ENCODE results near the gene SLC7A6OS.

The SLC7A6OS gene

DNA sequence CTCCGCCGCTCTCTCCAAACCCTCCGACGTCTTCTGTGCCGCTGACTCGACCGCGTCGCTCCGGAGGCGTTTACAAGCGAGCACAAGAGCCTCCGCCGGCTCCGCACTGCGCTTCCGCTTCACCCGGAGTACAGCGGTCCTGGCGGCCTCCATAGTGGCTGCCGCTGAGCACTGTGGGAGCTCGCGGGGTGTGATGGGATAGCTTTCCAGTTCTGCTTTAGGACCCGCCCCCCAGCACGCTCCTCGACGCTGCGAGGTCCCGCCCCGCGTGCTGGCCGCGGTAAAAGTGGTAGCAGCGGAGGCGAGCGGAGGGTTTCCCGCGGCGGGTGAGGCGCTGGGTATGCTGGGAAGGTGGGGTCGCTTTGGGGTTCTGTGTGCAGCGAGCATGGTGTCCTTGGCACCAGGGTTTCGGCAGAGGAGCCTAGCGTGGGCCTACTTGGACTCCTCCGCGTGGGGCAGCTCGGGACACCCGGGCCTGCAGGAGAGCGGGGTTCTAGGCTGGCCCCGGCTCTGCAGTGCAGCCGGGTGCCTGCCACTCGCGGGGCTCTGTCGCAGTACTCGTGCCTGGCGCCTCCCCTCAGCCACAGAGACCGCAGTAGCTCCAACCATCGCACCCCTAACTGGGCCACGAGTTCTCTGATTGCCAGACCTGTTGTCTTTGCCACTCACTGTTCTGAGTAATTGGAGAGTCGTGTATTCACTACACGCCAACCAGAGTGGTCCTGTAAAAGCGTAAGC lies at the start of gene SLC7A6OS, which contains the start of gene PRMT7:
Gene SLC7A6OS (minus strand): TSS at position 173 of the 738 bp plus-strand sequence. CDS start 20 bp downstream, at position 153.
Gene PRMT7 (plus strand): TSS at position 246 of the 738 bp plus-strand sequence. CDS start 4,961 bp downstream, outside the sequence.
- DNase-seq (ENCODE audit: insufficient read length, low spot score) (peak; percentile 95), FAIRE-seq (peak; percentile 90)

DNA sequence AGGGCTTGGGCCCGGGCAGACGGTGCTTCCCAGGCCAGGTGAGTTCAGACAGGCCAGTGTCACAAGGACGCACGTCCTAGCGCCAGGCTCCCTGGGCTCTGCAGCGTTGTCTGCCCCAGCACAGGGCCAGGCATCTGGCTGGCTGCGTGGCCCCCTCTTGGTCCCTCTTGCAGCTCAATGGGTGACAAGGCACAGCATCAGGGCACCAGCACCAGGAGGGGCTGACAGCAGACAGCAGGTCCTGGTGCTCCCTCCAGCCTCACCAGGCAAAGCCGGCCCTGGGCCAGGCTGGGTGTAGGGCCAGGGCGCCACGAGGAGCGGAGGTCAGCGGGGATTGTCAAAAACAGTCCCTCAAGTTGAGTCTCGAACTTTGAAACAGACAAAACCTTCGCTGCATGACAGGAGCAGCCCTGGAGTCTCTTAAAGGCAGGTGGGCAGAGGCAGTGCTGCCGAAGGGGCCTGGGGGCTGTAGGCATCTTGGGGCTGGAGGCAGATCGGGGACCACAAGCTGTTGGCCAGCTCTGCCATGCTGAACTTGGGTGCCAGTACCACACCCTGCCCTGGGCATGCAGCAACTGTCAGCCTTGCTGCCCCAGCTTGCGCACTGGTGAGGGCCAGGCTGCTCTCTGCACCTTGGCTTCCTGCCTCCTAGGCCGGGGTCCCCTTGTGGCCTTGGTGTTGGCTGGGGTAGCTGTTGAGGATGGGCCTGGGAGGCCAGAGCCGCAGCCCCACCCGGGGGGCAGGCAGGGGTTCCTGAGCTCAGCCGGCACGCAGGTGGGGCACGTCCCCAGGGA lies 48.8 kb upstream of the SLC7A6OS start:
- FAIRE-seq = no peak
- no peak for DNase-seq (ENCODE audit: insufficient read length, low spot score)

DNA sequence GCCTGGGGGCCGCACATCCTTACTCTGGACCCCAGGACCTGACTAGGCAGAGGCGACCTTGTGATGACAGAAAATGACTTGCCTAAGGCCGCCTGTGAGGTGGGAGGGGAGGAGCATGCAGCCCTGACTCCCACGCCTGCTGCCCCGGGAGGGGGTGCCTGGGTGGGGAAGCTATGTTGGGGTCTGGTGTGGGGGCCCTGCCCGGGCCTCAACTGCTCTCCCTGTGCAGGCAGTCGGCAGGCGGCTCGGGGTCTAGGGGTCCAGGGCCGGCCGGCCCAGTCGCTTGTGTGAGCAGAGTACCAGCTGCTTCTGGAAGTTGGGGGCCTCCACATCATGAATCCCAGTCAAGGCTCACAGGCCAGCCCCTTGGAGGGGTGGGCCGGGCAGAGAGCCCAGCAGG lies 48.2 kb upstream of the SLC7A6OS start:
- no peak for DNase-seq (ENCODE audit: insufficient read length, low spot score)
- no peak for FAIRE-seq

DNA sequence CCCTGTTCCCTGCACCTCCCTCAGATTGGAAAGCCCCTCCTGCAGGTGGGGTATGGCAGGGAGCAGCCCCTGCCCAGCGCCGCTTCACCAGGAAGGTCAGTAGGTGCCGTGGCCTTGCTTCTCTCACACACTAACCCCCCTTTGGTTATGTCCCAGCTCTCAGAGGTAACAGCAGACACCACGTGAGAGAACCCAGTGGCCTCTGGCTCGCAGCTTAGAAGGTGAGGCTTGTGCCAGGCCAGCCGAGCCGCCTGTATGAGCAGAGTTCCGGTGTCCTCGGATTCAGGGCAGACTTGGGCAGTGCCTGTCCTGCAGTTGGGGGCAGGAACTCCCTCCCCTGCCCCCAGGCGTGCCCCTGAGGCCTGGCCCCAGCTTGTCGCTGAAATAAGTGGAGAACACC lies 47.2 kb upstream of the SLC7A6OS start:
- DNase-seq (ENCODE audit: insufficient read length, low spot score) = no peak
- FAIRE-seq = no peak

DNA sequence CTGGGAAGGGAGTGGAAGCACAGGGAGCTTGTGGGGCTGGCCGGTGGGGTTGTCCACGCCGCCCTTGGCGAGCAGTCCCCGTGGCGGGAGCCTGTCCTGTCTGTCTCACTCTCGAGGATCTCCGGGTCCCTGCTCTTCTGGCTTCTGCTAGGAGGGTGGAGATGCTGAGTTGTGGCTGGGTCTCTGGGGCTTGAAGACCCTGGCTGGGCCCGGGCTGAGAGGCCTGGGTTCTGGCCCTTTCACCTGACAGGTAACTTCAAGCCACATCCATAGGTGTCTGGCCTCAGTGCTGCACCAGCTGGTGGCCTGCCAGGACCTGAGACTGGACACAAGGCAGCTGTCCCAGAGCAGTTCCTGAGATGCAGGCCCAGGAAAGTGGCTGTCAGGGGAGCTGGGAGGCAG lies 46.8 kb upstream of the SLC7A6OS start:
- no peak for DNase-seq (ENCODE audit: insufficient read length, low spot score)
- FAIRE-seq = no peak

DNA sequence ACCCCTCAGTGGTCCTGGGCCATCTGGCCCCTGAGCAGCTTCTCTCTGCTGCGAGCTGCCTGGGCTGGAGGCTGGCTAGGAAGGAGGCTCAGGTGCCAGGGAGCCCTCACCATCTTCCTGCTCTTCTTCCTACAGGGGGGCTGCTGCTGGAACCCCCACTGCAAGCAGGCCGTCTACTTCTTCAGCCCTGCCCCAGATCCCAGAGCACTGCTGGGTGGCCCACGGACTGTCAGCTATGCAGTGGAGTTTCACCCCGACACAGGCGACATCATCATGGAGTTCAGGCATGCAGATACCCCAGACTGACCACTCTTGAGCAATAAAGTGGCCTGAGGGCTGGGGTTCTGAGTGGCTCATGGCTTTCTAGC lies 46.2 kb upstream of the SLC7A6OS start:
- DNase-seq (ENCODE audit: insufficient read length, low spot score) = no peak
- FAIRE-seq = no peak

DNA sequence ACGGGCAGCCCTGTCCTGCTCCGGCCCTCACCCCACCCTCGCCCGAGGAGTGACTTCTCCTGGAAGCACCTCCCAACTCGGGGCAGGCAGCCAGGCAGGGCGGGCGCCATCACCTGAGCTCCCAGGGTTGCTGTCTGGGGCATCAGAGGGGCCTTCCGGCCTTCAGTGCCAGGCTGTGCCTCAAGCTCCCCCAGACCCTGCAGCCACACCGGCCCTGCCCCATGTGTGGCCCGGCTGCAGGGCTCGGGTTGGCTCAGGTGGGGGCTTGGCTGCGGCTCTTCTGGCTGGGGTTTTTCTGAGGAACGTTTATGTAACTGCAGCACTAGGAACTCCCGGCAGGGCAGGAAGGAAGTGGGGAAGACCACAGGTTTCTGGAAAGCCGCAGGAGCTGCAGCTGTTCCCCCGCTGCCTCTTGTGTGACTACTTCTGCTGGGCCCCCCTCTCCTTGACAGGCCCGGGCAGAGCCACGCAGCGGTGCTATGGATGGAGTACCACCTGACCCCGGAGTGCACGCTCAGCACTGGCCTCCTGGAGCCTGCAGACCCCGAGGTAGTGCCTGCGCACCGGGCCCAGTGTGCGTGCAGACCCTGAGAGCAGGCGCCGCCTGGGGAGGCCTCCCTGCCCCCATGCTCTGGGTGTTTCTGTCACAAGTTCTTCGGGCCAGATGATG lies 45.6 kb upstream of the SLC7A6OS start:
- FAIRE-seq = no peak

DNA sequence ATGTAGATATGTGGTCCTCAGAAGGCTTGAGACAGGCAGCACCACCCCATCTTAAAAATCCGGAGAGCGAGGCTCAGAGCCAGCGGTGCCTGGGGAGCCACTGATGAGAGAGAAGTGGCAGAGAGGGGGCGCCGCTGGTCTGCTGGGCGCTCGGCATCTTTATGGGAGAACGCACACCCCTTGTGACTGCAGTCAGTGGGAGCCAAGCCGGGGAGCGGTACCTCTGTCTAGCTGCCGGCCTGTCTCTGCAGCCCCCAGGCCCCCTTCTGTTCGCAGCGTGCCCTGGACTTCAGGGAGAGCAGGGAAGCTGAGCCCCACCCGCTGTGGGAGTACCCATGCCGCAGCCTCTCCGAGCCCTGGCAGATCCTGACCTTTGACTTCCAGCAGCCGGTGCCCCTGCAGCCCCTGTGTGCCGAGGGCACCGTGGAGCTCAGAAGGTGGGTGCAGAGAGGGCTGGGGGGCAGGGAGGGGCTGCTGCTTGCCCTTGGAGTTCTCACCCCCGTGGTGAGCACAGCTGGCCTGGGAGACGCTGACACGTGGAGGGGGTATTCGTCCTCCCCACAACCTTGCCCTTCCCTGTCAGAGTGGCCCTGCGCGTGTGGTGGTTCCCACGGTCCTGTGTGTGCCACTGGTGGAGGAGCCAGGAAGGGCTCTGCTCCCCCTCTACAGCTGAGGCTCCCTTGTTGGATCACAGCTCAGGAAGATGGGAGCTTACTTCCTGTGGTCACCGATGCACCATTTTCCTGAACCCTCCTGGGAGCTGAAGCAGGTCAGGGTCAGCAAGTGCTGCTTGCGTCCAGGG lies 44.9 kb upstream of the SLC7A6OS start:
- DNase-seq (ENCODE audit: insufficient read length, low spot score) = no peak
- no peak for FAIRE-seq

More for the DNA sequence above, 45.6 kb upstream of the SLC7A6OS start:
- DNase-seq (ENCODE audit: insufficient read length, low spot score) = no peak

DNA sequence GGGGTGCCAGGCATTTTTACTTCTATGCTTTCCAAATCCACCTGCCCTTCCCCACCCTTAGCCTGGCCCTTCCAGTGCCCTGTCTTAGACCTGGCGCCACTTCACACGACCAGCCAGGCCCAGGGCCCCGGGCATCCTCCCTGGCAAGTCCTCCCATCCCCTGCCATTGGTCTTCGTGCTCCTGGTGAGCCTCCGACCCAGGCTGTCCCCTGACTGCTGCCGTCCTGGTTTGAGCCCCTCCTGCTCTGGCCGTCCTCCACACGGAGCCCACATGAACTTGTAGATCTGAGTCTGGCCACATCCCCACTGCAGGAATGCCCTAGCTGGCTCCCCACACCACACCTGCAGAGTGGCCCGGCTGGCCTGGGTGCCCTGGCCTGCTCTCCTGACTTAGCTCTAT lies 44.1 kb upstream of the SLC7A6OS start:
- DNase-seq (ENCODE audit: insufficient read length, low spot score) (no peak), FAIRE-seq (no peak)

DNA sequence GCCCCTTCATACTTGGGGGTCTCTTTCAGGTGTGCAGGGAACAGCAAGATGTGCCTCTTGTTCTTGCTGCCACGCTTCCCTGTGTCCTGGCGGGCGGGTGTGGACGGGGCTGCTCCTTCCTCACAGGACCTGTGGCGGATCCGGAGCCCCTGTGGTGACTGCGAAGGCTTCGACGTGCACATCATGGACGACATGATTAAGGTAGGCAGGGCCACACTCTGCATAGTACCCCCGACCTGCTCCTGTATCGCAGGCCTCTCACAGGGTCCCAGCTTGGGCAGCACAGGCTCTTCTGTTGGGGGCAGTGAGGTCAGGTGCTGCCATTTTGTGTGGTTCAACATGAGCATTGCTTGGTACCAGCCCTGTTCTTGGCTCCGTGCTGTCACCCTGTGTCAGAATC lies 42.6 kb upstream of the SLC7A6OS start:
- no peak for FAIRE-seq
- no peak for DNase-seq (ENCODE audit: insufficient read length, low spot score)

DNA sequence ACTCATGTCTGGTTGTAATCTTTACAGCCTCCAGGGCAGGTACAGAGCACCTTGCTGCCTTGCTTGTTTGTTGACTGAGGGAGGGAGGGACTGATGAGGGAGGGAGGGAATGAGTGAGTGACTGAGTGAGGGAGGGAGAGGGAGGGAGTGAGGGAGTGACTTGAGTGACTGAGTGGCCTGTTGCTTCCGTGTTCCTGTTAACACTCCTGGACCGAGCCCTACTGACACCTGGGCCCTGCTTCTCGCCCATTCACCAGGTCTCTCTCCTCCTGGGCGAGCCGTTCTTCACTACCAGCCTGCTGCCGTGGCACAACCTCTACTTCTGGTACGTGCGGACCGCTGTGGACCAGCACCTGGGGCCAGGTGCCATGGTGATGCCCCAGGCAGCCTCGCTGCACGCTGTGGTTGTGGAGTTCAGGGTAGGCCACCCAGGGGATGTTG lies 41.3 kb upstream of the SLC7A6OS start:
- peak; percentile 23 for FAIRE-seq
- no peak for DNase-seq (ENCODE audit: insufficient read length, low spot score)

DNA sequence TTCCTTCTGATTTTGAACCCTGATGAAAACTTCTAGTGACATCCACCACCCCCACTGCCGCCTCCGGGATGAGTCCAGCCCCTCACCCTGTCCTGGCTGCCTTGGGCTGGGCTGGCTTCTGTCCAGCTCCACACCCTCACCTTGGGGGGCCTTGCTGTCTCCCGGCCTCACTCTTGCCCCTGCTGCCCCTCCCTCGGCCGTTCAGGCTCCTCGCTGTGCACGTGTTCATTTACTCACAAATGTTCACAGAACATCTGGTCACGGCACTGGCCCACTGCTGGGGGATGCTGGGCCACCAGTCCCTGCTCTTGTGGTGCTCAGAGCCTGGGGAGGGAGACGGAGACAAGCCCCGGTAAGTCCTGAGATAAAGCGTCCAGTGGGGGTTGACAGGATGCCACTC lies 40.7 kb upstream of the SLC7A6OS start:
- FAIRE-seq = no peak
- DNase-seq (ENCODE audit: insufficient read length, low spot score) = no peak

DNA sequence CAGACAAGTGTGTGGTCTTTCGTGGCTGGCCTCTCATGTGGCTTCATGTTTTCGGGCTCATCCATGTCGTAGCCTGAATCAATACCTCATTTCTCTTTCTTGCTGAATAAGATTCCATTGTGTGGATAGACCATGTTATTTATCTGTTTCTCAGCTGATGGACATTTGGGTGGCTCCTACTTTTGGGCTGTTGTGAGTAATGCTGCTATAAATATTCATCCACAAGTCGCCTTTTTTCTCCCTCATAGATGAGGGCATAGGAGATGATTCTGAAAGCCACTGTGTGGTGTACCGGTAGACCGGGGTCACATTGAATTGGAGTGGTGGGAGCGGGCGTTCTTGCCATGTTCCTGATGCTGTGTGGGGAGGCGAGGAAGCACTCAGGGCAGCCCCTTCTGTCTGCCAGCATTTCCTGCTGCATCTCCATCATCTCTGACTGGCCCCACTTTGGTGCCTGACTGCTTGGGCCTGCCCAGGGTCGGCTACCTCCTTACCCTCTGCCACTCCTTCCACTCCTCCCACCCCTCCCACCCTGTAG lies 40.1 kb upstream of the SLC7A6OS start:
- FAIRE-seq (no peak), DNase-seq (ENCODE audit: insufficient read length, low spot score) (no peak)

DNA sequence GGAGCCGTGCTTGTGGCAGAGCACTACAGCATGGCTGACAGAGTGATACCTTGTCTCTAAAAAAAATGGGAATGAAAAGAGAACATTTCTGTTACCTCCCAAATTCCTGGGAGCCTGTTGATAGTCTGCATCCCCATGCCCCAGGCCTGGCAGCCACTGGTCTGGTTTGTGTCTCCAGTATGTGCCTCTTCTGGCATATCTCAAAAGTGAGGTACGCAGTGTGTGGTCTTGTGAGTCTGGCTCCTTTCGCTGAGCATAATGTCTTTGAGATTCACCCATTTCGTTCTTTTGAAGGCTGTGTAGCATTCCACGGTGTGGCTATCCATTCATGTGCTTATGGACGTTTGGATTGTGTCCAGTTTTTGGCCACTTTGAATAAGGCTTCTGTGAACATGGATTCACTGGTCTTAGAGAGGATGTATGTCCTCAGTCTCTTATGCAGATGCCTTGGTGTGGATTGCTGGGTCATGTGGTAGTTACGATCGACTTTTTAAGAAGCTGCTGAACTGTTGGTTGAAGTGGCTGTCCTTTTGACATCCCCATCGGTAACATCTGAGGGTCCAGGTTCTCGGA lies 39.2 kb upstream of the SLC7A6OS start:
- DNase-seq (ENCODE audit: insufficient read length, low spot score) (no peak), FAIRE-seq (peak; percentile 59)

DNA sequence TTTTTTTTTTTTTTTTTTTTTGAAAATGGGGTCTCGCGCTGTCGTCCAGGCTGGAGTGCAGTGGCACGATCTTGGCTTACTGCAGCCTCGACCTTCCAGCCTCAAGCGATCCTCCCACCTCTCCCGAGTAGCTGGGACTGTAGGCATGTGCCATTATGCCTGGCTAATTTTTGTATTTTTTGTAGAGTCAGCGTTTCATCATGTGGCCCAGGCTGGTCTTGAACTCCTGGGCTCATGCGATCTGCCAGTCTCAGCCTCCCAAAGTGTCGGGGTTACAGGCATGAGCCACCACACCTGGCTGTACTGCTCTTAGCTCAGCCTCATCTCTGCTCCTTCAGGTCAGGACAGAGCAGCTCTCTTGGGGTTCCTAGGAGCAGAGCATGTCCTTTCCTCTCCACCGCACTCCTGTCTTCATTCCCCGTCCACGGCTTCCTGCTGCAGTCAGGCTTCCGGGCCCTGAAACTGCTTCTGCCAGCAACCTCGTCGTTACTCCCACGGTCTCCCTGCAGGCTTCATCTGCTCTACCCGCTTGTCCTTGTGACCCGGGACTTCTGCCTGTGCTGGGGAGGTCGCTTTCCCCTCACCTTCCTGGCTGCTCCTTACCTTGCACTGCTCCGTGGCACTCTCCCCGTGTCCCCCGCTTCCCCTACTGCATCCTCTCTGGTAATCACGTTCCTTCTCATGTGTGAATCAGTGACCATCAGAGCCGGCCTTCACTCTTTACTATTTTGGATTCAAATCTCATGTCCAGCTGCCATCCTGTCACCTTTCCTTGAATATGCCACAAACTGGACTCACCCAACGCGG lies 38.1 kb upstream of the SLC7A6OS start:
- DNase-seq (ENCODE audit: insufficient read length, low spot score) = no peak
- peak; percentile 57 for FAIRE-seq

DNA sequence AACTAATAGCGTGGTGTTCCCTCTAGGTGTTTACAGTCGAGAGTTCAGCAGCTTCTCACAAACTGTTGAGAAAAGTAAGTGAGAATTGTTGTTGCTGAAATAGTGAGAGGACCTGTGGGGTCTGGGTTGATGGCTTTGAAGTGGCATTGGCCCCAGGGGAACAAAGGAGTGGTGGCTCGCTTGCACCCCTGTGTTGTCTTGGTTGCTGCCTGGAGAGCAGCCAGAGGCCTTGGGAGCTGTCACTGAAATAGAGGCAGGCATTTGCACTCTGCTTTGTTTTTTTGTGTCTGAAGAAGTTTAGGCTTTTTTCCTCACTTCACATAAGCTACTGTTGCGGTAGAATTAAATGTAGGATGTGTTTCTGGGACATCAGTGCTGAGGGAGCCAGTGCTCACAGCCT lies 36.9 kb upstream of the SLC7A6OS start:
- no peak for FAIRE-seq
- DNase-seq (ENCODE audit: insufficient read length, low spot score) = no peak

DNA sequence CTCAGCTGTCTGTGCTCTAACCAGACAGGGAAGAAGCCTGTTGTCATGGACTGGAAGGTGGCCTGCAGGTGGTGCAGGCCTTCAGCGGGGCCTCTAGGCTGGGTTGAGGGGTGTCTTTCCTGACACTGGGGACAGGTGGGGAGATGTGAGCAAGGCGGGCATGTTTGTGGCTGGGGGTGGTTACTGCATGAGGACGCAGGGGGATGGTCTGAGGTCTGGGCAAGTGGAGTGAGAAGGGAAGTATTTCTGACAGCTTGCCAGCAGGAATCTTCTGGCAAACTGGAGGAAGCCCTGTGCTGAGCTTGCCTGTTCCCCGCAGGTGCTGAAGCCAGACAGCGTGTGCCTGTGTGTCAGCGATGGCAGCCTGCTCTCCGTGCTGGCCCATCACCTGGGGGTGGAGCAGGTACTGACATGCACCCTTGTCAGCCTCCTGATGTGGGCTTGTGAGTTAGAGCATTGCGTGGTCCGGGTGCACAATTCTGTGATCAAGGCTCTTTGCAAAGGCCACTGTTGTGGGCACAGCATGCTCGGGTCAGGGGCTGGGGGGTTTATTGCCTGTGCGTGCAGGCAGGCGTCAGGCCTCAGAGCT lies 36.2 kb upstream of the SLC7A6OS start:
- FAIRE-seq (no peak), DNase-seq (ENCODE audit: insufficient read length, low spot score) (no peak)

DNA sequence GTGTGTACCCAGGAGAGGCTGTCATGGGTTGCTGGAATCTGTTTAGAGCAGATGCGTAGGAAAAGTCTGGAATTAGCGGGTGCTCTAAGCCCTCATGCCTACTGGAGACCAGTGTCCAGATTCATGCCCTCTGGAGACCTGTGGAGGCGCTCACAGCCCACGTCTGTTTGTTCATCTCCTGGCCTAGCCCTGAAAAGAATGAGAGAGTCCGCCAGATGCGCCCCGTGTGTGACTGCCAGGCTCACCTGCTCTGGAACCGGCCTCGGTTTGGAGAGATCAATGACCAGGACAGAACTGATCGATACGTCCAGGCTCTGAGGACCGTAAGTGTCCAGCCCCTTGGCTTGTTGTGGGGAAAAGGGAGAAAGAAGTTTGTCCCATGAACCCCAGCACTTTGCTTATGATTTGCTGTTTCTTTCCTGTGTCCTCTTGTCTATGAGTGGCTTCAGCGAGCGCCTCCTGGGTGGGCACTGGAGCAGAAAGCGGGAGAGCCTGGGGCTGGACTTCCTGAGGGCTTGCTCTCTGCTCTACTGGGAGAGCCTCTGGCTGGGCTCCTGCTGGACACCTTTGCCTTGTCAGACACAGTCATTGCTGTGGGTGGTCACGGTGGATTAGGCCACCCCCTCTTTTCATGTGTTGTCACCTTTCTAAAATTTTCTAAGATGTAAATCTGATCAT lies 35.4 kb upstream of the SLC7A6OS start:
- no peak for FAIRE-seq
- no peak for DNase-seq (ENCODE audit: insufficient read length, low spot score)
